Mucosa of descending colon (tissue), 3 donors: ENCODE data around the gene TEDC2. TPM values are rescaled to one million over a fixed set of nuclear protein-coding genes. Genes with fewer than 3 reads are reported as not detected.
A peak's percentile ranks its signal among the peaks of the same experiment; 100 is the strongest.

Experiments
- ATAC-seq: fragments of 200-7000 bp; cut with Tn5 transposase; one replicate; pipeline ENCODE4 v1.9.1; 2020; ENCODE audit warnings: mild to moderate bottlenecking, moderate library complexity
- DNase-seq, 3 donors: peaks; one replicate each; pipeline ENCODE4 v3.0.0-alpha.2; 2020
- H3K36me3 ChIP-seq: fragments of 200-600 bp; one replicate; pipeline ENCODE4 v1.8.0; 2021; ENCODE audit warnings: low read depth, mild to moderate bottlenecking
- H3K4me1 ChIP-seq: fragments of 200-600 bp; one replicate; pipeline ENCODE4 v1.8.0; 2021; ENCODE audit warnings: low read depth, mild to moderate bottlenecking
- H3K4me3 ChIP-seq: fragments of 200-600 bp; one replicate; pipeline ENCODE4 v1.8.0; 2021; ENCODE audit warnings: mild to moderate bottlenecking
- H3K9me3 ChIP-seq: fragments of 200-600 bp; one replicate; pipeline ENCODE4 v1.8.0; 2021; ENCODE audit warnings: mild to moderate bottlenecking
- CTCF ChIP-seq: fragments of 200-600 bp; IDR thresholded peaks from one replicate; pipeline ENCODE4 v1.8.0; 2022; ENCODE audit warnings: antibody characterized with exemption, mild to moderate bottlenecking
- intact Hi-C, 2 donors: fragments of 100-400 bp; cut with DNase I in 1 of 2; cut with micrococcal nuclease in 1 of 2; formaldehyde crosslinking; loops; one replicate each; pipeline versions ENCODE4 v1.11.0 to v1.11.1; 2022; cut with DNase I, micrococcal nuclease
- total RNA-seq, 3 donors: library from RNA; stranded (reverse); fragmentation: NEBNext Ultra II Directional in 2 of 3; extraction: Animal tissue kit (Norgen Biotek cat#: 25700) in 2 of 3; gene quantifications; one replicate each; pipeline versions ENCODE4 v1.2.1 to v1.2.4, GENCODE V29; 2021 to 2023
- donor health status: DM: no; HTN: no; CAD: no; lungs with moderate emphysema.
- donor health status: DM: no; HTN: no; CAD: no.
- donor health status: DM: no; HTN: yes; CAD: no.

TEDC2 gene
- total RNA-seq, 3 donors from 2014 or later, result 1.1 to 5.5 (median 2.8) TPM

- no peak overlapping the region for H3K4me3 ChIP-seq
- DNase-seq, result no peak
- intact Hi-C loops, result no loop called here
Observed at GRCh38 chr16:2487903-2488531, 28.1 kb downstream of the TEDC2 start.

GRCh38 chr16:2489581-2489980 is 29.7 kb downstream of the TEDC2 start:
- no peaks in the 10 kb centered on the region for H3K4me1 ChIP-seq
- intact Hi-C loops, result no loop called here
- H3K4me3 ChIP-seq, result no peak overlapping the region
- H3K36me3 ChIP-seq, result no peaks in the 10 kb centered on the region
- no peak for TF ChIP-seq CTCF
- no peak for DNase-seq
- H3K9me3 ChIP-seq, result no peaks in the 10 kb centered on the region
- no peak for ATAC-seq

More at GRCh38 chr16:2487903-2488531, 28.1 kb downstream of the TEDC2 start:
- H3K36me3 ChIP-seq, result no peaks in the 10 kb centered on the region
- H3K9me3 ChIP-seq, result no peaks in the 10 kb centered on the region
- ATAC-seq, result no peak
- no peak for TF ChIP-seq CTCF
- H3K4me1 ChIP-seq, result no peaks in the 10 kb centered on the region

GRCh38 chr16:2490190-2491105 is 30.5 kb downstream of the TEDC2 start:
- H3K36me3 ChIP-seq, result no peaks in the 10 kb centered on the region
- H3K9me3 ChIP-seq, result no peaks in the 10 kb centered on the region
- intact Hi-C loops, result loop anchor here in 1 of 2 donors (10.0 kb wide), 1 partner anchor 156 kb away; no protein-coding TSS in a partner anchor
- ATAC-seq (no peak), DNase-seq (no peak)
- no peak overlapping the region for H3K4me3 ChIP-seq
- no peaks in the 10 kb centered on the region for H3K4me1 ChIP-seq
- no peak for TF ChIP-seq CTCF

GRCh38 chr16:2492292-2492691 is 32.4 kb downstream of the TEDC2 start:
- no peak overlapping the region for H3K4me3 ChIP-seq
- peaks cover 3% of the 10 kb centered on the region for H3K4me1 ChIP-seq
- peak in 1 of 3 donors; percentile 48 for DNase-seq
- H3K9me3 ChIP-seq, result no peaks in the 10 kb centered on the region
- TF ChIP-seq CTCF, result no peak
- ATAC-seq, result peak; percentile 84
- no peaks in the 10 kb centered on the region for H3K36me3 ChIP-seq
- intact Hi-C loops, result loop anchor here in 1 of 2 donors (10.0 kb wide), 1 partner anchor 157 kb away; no protein-coding TSS in a partner anchor

GRCh38 chr16:2493605-2494004 is 33.7 kb downstream of the TEDC2 start:
- H3K4me1 ChIP-seq, result peaks cover 6% of the 10 kb centered on the region
- no peaks in the 10 kb centered on the region for H3K36me3 ChIP-seq
- no peak for DNase-seq
- no peak for TF ChIP-seq CTCF
- no peak overlapping the region for H3K4me3 ChIP-seq
- H3K9me3 ChIP-seq, result no peaks in the 10 kb centered on the region
- intact Hi-C loops, result loop anchor here in 1 of 2 donors (10.0 kb wide), 1 partner anchor 159 kb away; no protein-coding TSS in a partner anchor
- ATAC-seq, result no peak
